HG03575 (cell line): ENCODE results near the gene LTA4H.
"Not testable (repeated sequence)": the region's sequence is repeated elsewhere in the genome, so short reads cannot be mapped to it uniquely, and the experiment has no call there.

Source experiments
- ATAC-seq: cut with Tn5 transposase; IDR thresholded peaks from one replicate; pipeline ENCODE4 v1.9.1; 2021; ENCODE audit not compliant: unreplicated experiment, insufficient number of reproducible peaks, low FRiP score; ENCODE audit errors: extremely low read depth

LTA4H gene

DNA sequence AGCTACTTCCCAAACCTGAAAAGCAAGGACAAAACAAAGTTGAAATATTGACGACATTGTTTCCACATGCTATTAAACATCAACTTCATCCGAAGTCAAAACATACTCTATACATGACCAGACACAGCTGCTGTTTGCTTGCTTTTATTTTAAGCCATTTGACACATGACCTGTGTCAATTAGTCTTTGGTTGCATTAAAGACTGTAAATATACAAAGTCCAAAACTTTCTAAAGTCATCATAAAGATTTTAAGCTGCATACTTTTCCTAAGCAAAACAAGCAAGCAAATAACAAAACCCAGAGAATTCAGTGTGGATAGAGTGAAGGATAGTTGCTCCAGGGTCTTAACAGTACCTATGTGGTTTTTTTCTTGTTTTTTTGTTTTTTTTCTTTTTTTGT lies 61.0 kb downstream of the LTA4H start:
- no peak for ATAC-seq

GRCh38 chr12:95972832-95973456 lies 62.4 kb downstream of the LTA4H start:
- no peak for ATAC-seq

DNA sequence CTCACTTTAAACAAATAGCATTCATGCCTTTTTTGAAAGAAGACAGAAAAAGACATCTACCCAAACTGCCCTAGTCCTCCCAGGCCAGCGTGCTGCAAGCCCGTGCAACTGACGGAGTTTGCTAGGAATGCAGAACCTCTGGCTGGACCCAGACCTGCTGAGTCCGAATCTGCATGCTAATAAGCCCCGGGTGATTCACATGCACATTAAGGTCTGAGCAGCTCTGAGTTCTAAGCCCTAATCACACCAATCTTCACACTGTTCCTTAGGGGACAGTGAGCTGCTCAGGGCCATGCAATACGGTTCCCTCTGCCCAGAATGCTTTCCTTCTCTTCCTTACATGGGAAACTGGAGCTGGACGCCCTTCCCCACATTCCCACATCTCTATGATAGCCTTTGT lies 64.5 kb downstream of the LTA4H start:
- no peak for ATAC-seq

DNA sequence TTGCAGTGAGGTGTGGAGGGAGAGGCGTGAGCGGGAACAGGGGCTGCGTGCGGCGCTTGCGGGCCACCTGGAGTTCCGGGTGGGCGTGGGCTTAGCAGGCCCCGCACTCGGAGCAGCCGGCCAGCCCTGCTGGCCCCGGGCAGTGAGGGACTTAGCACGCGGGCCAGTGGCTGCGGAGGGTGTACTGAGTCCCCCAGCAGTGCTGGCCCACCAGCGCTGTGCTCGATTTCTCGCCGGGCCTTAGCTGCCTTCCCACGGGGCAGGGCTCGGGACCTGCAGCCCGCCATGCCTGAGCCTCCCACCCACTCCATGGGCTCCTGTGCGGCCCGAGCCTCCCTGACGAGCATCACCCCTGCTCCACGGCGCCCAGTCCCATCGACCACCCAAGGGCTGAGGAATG lies 66.3 kb downstream of the LTA4H start:
- ATAC-seq: not testable (repeated sequence)

GRCh38 chr12:95967301-95967700 lies 68.1 kb downstream of the LTA4H start:
- ATAC-seq: no peak

GRCh38 chr12:95966287-95966870 lies 69.0 kb downstream of the LTA4H start:
- no peak for ATAC-seq

- ATAC-seq: no peak
Measured at GRCh38 chr12:95963096-95963495, 72.3 kb downstream of the LTA4H start.

GRCh38 chr12:95962222-95962621 lies 73.2 kb downstream of the LTA4H start:
- ATAC-seq: no peak

GRCh38 chr12:95960241-95960640 lies 75.1 kb downstream of the LTA4H start:
- ATAC-seq: no peak

DNA sequence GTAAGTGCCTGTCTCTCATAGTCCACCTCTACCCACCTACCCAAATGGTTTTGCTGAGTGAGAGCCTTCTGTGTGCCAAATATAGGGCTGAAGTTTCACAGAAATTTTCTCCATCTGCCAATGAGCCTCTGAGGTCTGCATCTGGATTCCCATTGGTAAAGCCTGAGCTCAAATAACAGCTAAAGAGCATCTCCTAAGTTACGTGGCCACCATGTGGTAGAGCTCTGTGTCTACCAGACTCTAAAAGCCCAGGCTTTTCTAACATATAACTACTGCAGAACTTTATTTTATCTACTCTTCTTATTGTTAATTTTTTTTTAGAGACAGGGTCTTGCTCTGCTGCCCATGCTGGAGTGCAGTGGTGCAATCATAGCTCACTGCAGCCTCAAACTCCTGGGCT lies 76.3 kb downstream of the LTA4H start:
- no peak for ATAC-seq

DNA sequence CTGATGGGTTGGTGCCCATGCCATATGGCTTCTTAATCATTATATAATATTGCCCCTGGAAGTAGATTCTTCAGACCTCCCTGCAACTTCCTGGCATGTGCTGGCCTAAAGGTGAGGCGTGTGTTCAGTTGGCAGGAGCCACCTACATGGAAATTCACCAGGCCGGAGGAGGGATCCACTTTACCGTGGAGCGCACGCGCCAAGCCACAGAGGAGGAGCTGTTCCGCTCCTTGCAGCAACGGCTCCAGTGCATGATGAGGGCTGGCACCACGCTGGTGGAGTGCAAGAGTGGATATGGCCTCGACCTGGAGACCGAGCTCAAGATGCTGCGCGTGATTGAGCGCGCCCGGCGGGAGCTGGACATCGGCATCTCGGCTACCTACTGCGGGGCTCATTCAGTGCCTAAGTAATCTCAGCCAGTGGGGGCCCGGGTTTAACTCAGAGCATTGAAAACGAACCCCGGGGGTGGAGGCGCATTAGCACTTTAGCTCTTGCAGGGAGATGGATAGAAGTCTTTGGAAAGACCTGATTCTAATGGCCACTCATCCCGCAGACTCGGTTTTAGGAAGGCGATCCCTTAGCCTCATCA lies 78.7 kb downstream of the LTA4H start:
- ATAC-seq: no peak

DNA sequence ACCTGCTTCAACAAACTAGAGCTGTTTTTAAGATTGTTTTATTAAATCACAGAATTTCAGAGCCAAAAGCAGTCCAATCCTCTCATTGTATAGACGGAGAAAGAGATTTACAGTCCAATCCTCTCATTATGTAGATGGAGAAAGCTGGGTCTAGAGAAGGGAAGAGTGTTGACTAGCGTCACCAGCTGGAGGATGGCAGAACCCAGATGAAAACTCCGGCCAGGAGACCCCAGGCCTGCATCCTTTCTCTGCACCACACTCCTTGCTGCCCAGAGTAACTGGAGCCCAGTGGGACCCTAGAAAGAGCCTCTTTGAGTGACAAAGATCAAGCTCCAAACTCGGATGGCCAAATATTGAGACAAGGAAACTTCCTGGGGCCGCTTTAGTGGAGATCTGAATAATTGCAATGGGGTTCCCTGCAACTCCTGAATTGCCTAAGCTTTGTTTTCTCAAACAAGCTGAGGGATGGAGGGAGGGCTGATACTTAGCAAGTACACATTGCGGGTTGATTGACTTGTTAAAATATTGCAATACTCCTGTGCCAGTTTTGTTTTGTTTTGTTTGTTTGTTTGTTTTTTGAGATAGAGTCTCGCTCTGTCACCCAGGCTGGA lies 79.7 kb downstream of the LTA4H start:
- no peak for ATAC-seq

DNA sequence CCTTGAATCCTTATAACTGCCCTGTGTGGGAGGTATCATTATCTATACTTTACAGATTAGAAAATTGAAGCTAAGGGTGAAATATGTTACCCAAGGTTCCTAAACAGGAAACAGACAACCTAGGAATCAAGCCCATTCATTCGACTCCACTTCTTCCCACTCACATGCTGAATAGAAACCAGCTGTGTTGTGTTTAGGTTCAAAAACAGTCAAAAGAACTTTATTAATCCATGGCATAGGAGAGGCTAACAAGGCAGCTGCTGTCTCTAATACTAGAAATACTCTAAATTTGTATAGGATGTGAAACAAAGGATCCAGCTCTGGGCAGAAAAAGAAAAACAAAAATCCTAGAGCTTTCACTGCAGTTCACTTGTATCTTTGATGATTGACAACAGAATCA lies 82.4 kb downstream of the LTA4H start:
- no peak for ATAC-seq

GRCh38 chr12:95951515-95951914 lies 83.9 kb downstream of the LTA4H start:
- no peak for ATAC-seq
